HEK293 (cell line): ENCODE data around the gene F10.

Experiments used
- CTCF ChIP-seq: fragments of 450-650 bp; formaldehyde crosslinking; IDR thresholded peaks from 2 replicates; pipeline ENCODE4 v1.5.1; 2016; ENCODE audit warnings: missing biosample characterization, missing genetic modification characterization
- PATZ1 ChIP-seq: fragments of 450-650 bp; formaldehyde crosslinking; IDR thresholded peaks from 2 replicates; pipeline ENCODE4 v1.5.1; 2016; ENCODE audit warnings: missing biosample characterization, missing genetic modification characterization
- PBX3 ChIP-seq: sonication (generic); formaldehyde crosslinking; IDR thresholded peaks from 2 replicates; pipeline ENCODE4 v1.8.1; 2022; ENCODE audit warnings: mild to moderate bottlenecking, moderate library complexity, missing genetic modification reagents
- REPIN1 ChIP-seq: fragments of 450-650 bp; formaldehyde crosslinking; IDR thresholded peaks from 2 replicates; pipeline ENCODE4 v1.5.1; 2017; ENCODE audit warnings: missing biosample characterization, missing genetic modification characterization, low read depth
- ZEB2 ChIP-seq: fragments of 450-650 bp; formaldehyde crosslinking; IDR thresholded peaks from 2 replicates; pipeline ENCODE4 v1.5.1; 2016; ENCODE audit warnings: missing biosample characterization, missing genetic modification characterization
- ZFP69B ChIP-seq: fragments of 450-650 bp; formaldehyde crosslinking; IDR thresholded peaks from 2 replicates; pipeline ENCODE4 v1.5.1; 2016; ENCODE audit warnings: missing biosample characterization, missing genetic modification characterization

GRCh38 chr13:113122550-113123225 is at the start of gene F10:
- TF ChIP-seq ZEB2 (tag by site-specific recombination), result no peak
- TF ChIP-seq ZFP69B (tag by site-specific recombination), result no peak
- TF ChIP-seq CTCF, result no peak
- no peak for TF ChIP-seq PBX3 (CRISPR knock-in tag)
- no peak for TF ChIP-seq REPIN1 (tag by site-specific recombination)
- TF ChIP-seq PATZ1 (tag by site-specific recombination), result no peak
